ENCODE measurements around the gene MYRIP.

- TF ChIP-seq RCOR1 (IDR thresholded peaks at IDR 0.05; ENCODE audit: insufficient replicate concordance, low read length) (no peak), CTCF (conservative IDR thresholded peaks at IDR 0.05; ENCODE audit: low read depth, low read length) (no peak), CEBPB (IDR thresholded peaks at IDR 0.05; ENCODE audit: low read depth, low read length) (no peak), POLR2A (IDR thresholded peaks at IDR 0.05; ENCODE audit: low read depth, low read length) (no peak), USF2 (IDR thresholded peaks at IDR 0.05; ENCODE audit: low read depth, low read length) (no peak), BHLHE40 (IDR thresholded peaks at IDR 0.05; ENCODE audit: low read depth, low read length) (no peak), RAD21 (IDR thresholded peaks at IDR 0.05; ENCODE audit: low read length) (no peak), FOS (IDR thresholded peaks at IDR 0.05; ENCODE audit: low read depth, low read length) (no peak)
These were observed 270.4 kb downstream of the MYRIP start for GRCh38 chr3:40079847-40080240.
